SK-N-SH treated with all-trans-retinoic acid at 6 μM for 48 hours (cell line): ENCODE data around the gene ZBTB16.

ENCODE experiments used
- BACH2 ChIP-seq: fragments of 250-450 bp; sonication (Bioruptor Pico); IDR thresholded peaks from 2 replicates; pipeline ENCODE4 v1.9.0; 2021; ENCODE audit warnings: mild to moderate bottlenecking, borderline replicate concordance
- GLIS3 ChIP-seq: fragments of 250-450 bp; sonication (Bioruptor Pico); IDR thresholded peaks from 2 replicates; pipeline ENCODE4 v1.5.0; 2020; ENCODE audit warnings: mild to moderate bottlenecking, moderate library complexity
- TOX ChIP-seq: fragments of 250-450 bp; sonication (Bioruptor Pico); IDR thresholded peaks from 2 replicates; pipeline ENCODE4 v1.8.0; 2021; ENCODE audit warnings: mild to moderate bottlenecking, moderate library complexity, borderline replicate concordance

- TF ChIP-seq BACH2 (CRISPR knock-in tag) (no peak), TOX (no peak), GLIS3 (CRISPR knock-in tag) (no peak)
Measured at GRCh38 chr11:114090225-114090910, 30.9 kb downstream of the ZBTB16 start.
